ENCODE data around the gene TPST1. TPM values are rescaled to one million over a fixed set of nuclear protein-coding genes. Genes with fewer than 3 reads are reported as not detected.

The TPST1 gene
- total RNA-seq, 2 experiments from 2014 or later = 1.9 to 2.6 TPM

- DNase-seq = no peak
- Histone ChIP-seq H3K27ac (ENCODE audit: low read depth in 1 of 2, low read length in 2 of 2) (no peak overlapping the region), H3K4me3 (ENCODE audit: low read length) (no peak overlapping the region), H3K9me3 (ENCODE audit: control insufficient read depth in 1 of 2, insufficient read depth in 1 of 2, low read length in 2 of 2) (no peaks in the 10 kb centered on the region), H3K27me3 (ENCODE audit: control insufficient read depth in 1 of 2, insufficient read depth in 2 of 2, low read length in 2 of 2) (no peaks in the 10 kb centered on the region), H3K4me1 (ENCODE audit: insufficient read depth, low read length) (no peaks in the 10 kb centered on the region), H3K36me3 (ENCODE audit: insufficient read depth, low read length) (no peaks in the 10 kb centered on the region)
- POLR2A ChIA-PET = no interaction called here
- Mint-ChIP-seq H3K27ac (no peak overlapping the region), H3K27me3 (peaks cover 9% of the 10 kb centered on the region), H3K36me3 (ENCODE audit: low read depth) (no peaks in the 10 kb centered on the region), H3K4me3 (no peak overlapping the region), H3K4me1 (ENCODE audit: low read depth) (no peaks in the 10 kb centered on the region), H3K9me3 (no peaks in the 10 kb centered on the region)
- CTCF ChIA-PET = interaction anchor here (0.7 kb wide), 1 partner anchor 1123 kb away, joined by 4 read pairs; no protein-coding TSS in a partner anchor
- ATAC-seq (ENCODE audit: poor library complexity) = no peak
- intact Hi-C loops (cut with DNase I, micrococcal nuclease) = no loop called here
- no peak for TF ChIP-seq CTCF (IDR thresholded peaks at IDR 0.05)
Measured at GRCh38 chr7:66255534-66256100, 50.5 kb downstream of the TPST1 start.

DNA sequence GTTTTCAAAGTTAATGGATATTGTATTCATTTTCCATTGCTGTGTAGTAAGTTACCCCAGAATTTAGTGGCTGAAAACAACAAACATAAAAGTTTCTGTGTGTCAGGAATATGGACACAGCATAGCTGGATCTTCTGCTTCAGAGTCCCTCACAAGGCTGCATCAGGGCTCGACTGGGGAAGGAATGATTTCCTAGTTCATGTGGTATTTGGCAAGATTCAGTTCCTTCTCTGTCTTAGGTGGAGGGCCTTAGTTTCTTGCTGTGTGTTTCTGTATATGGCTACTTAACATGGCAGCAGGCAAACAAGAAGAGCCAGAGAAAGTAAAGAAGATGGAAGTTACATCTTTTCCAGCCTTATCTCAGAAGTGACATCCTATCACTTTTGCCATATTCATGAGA lies 51.1 kb downstream of the TPST1 start:
- no peak for TF ChIP-seq CTCF (IDR thresholded peaks at IDR 0.05)
- CTCF ChIA-PET = no interaction called here
- POLR2A ChIA-PET = no interaction called here

GRCh38 chr7:66257481-66257880 lies 52.3 kb downstream of the TPST1 start:
- ChIA-PET POLR2A (no interaction called here), CTCF (no interaction called here)
- H3K27me3 Mint-ChIP-seq = peaks cover 17% of the 10 kb centered on the region

More for the DNA sequence above, 51.1 kb downstream of the TPST1 start:
- DNase-seq (no peak), ATAC-seq (ENCODE audit: poor library complexity) (no peak)
- H3K27me3 ChIP-seq (ENCODE audit: control insufficient read depth in 1 of 2, insufficient read depth in 2 of 2, low read length in 2 of 2) = no peaks in the 10 kb centered on the region
- H3K4me3 Mint-ChIP-seq = no peak overlapping the region
- H3K9me3 ChIP-seq (ENCODE audit: control insufficient read depth in 1 of 2, insufficient read depth in 1 of 2, low read length in 2 of 2) = no peaks in the 10 kb centered on the region
- H3K27me3 Mint-ChIP-seq = peaks cover 14% of the 10 kb centered on the region
- no peak overlapping the region for H3K27ac Mint-ChIP-seq
- H3K27ac ChIP-seq (ENCODE audit: low read depth in 1 of 2, low read length in 2 of 2) = no peak overlapping the region
- no peaks in the 10 kb centered on the region for H3K9me3 Mint-ChIP-seq
- intact Hi-C loops (cut with DNase I, micrococcal nuclease) = no loop called here
- no peaks in the 10 kb centered on the region for H3K36me3 ChIP-seq (ENCODE audit: insufficient read depth, low read length)
- H3K36me3 Mint-ChIP-seq (ENCODE audit: low read depth) = no peaks in the 10 kb centered on the region
- H3K4me1 Mint-ChIP-seq (ENCODE audit: low read depth) = no peaks in the 10 kb centered on the region
- no peak overlapping the region for H3K4me3 ChIP-seq (ENCODE audit: low read length)
- H3K4me1 ChIP-seq (ENCODE audit: insufficient read depth, low read length) = no peaks in the 10 kb centered on the region

More at GRCh38 chr7:66257481-66257880, 52.3 kb downstream of the TPST1 start:
- no peak for TF ChIP-seq CTCF (IDR thresholded peaks at IDR 0.05)
- no peak overlapping the region for H3K4me3 Mint-ChIP-seq
- no peaks in the 10 kb centered on the region for H3K36me3 Mint-ChIP-seq (ENCODE audit: low read depth)
- no peaks in the 10 kb centered on the region for H3K27me3 ChIP-seq (ENCODE audit: control insufficient read depth in 1 of 2, insufficient read depth in 2 of 2, low read length in 2 of 2)
- no peak overlapping the region for H3K27ac ChIP-seq (ENCODE audit: low read depth in 1 of 2, low read length in 2 of 2)
- H3K4me3 ChIP-seq (ENCODE audit: low read length) = no peak overlapping the region
- H3K4me1 ChIP-seq (ENCODE audit: insufficient read depth, low read length) = no peaks in the 10 kb centered on the region
- DNase-seq (no peak), ATAC-seq (ENCODE audit: poor library complexity) (no peak)
- no peaks in the 10 kb centered on the region for H3K9me3 Mint-ChIP-seq
- intact Hi-C loops (cut with DNase I, micrococcal nuclease) = no loop called here
- H3K9me3 ChIP-seq (ENCODE audit: control insufficient read depth in 1 of 2, insufficient read depth in 1 of 2, low read length in 2 of 2) = no peaks in the 10 kb centered on the region
- H3K4me1 Mint-ChIP-seq (ENCODE audit: low read depth) = no peaks in the 10 kb centered on the region
- H3K27ac Mint-ChIP-seq = no peak overlapping the region
- no peaks in the 10 kb centered on the region for H3K36me3 ChIP-seq (ENCODE audit: insufficient read depth, low read length)

All from CD4-positive, alpha-beta T cell (primary cell).